H9 (cell line): ENCODE results near the gene TENM4. TPM values are rescaled to one million over a fixed set of nuclear protein-coding genes. Genes with fewer than 3 reads are reported as not detected.

Experiments used
- DNase-seq: peaks from one replicate; pipeline ENCODE4 v3.0.0-alpha.2; 2017
- H2AFZ ChIP-seq: one replicate; pipeline ENCODE4 v1.6.1; 2013; ENCODE audit warnings: mild to moderate bottlenecking, low read length, control low read depth, moderate library complexity
- H2AK5ac ChIP-seq: 2 replicates; pipeline ENCODE4 v1.6.1; 2013; ENCODE audit warnings: low read length, control low read depth, mixed read lengths; ENCODE audit not compliant: insufficient read length
- H2BK120ac ChIP-seq: one replicate; pipeline ENCODE4 v1.6.1; 2013; ENCODE audit warnings: low read depth, mild to moderate bottlenecking, low read length, control low read depth, inconsistent platforms; ENCODE audit not compliant: poor library complexity, severe bottlenecking
- H2BK12ac ChIP-seq: 2 replicates; pipeline ENCODE4 v1.6.1; 2013; ENCODE audit warnings: low read length, control low read depth, mixed read lengths, low read depth; ENCODE audit not compliant: insufficient read length
- H2BK15ac ChIP-seq: 2 replicates; pipeline ENCODE4 v1.6.1; 2013; ENCODE audit warnings: low read depth, low read length, control low read depth
- H2BK20ac ChIP-seq: one replicate; pipeline ENCODE4 v1.6.1; 2013; ENCODE audit warnings: low read depth, mild to moderate bottlenecking, low read length, control low read depth, inconsistent platforms; ENCODE audit not compliant: poor library complexity, severe bottlenecking
- H2BK5ac ChIP-seq: 2 replicates; pipeline ENCODE4 v1.6.1; 2013; ENCODE audit warnings: low read length, control low read depth, mixed read lengths; ENCODE audit not compliant: insufficient read length
- H3K14ac ChIP-seq: 2 replicates; pipeline ENCODE4 v1.6.1; 2013; ENCODE audit warnings: low read length, control low read depth; ENCODE audit not compliant: insufficient read depth
- H3K18ac ChIP-seq: 2 replicates; pipeline ENCODE4 v1.6.1; 2013; ENCODE audit warnings: low read depth, mild to moderate bottlenecking, mixed read lengths, low read length, control low read depth; ENCODE audit not compliant: insufficient read length
- H3K23ac ChIP-seq: 2 replicates; pipeline ENCODE4 v1.6.1; 2013; ENCODE audit warnings: low read length, control low read depth, mixed read lengths, low read depth; ENCODE audit not compliant: insufficient read length
- H3K23me2 ChIP-seq: 2 replicates; pipeline ENCODE4 v1.6.1; 2013; ENCODE audit warnings: low read depth, mild to moderate bottlenecking, mixed read lengths, low read length, control low read depth; ENCODE audit not compliant: insufficient read length, poor library complexity, severe bottlenecking
- H3K27ac ChIP-seq: 2 replicates; pipeline ENCODE4 v1.5.1; 2013; ENCODE audit warnings: low read length, control low read depth, mixed read lengths, low read depth; ENCODE audit not compliant: insufficient read length
- H3K27me3 ChIP-seq: 2 replicates; pipeline ENCODE4 v1.6.1; 2013; ENCODE audit warnings: low read length, control low read depth, inconsistent platforms; ENCODE audit not compliant: insufficient read depth
- H3K4ac ChIP-seq: 2 replicates; pipeline ENCODE4 v1.6.1; 2013; ENCODE audit warnings: low read depth, mild to moderate bottlenecking, control low read depth, inconsistent platforms, low read length, moderate library complexity
- H3K4me1 ChIP-seq: 2 replicates; pipeline ENCODE4 v1.6.1; 2013; ENCODE audit warnings: low read length, control low read depth, inconsistent platforms; ENCODE audit not compliant: insufficient read depth
- H3K4me2 ChIP-seq: 2 replicates; pipeline ENCODE4 v1.6.1; 2013; ENCODE audit warnings: low read length, control low read depth, mixed read lengths; ENCODE audit not compliant: insufficient read length, insufficient read depth
- H3K56ac ChIP-seq: 2 replicates; pipeline ENCODE4 v1.6.1; 2013; ENCODE audit warnings: low read depth, mild to moderate bottlenecking, mixed read lengths, low read length, control low read depth; ENCODE audit not compliant: insufficient read length
- H3K79me1 ChIP-seq: 2 replicates; pipeline ENCODE4 v1.6.1; 2013; ENCODE audit warnings: low read depth, mild to moderate bottlenecking, moderate library complexity, low read length, control low read depth, inconsistent platforms; ENCODE audit not compliant: insufficient read depth, poor library complexity, severe bottlenecking
- H3K79me2 ChIP-seq: 2 replicates; pipeline ENCODE4 v1.6.1; 2013; ENCODE audit warnings: low read length, control low read depth, inconsistent platforms; ENCODE audit not compliant: insufficient read depth
- H3K9ac ChIP-seq: 2 replicates; pipeline ENCODE4 v1.6.1; 2013; ENCODE audit warnings: low read length, control low read depth, mixed read lengths; ENCODE audit not compliant: insufficient read length; ENCODE audit errors: extremely low read depth
- H3K9me3 ChIP-seq: one replicate; pipeline ENCODE4 v1.6.1; 2013; ENCODE audit warnings: low read depth, low read length, inconsistent platforms; ENCODE audit not compliant: control insufficient read depth
- H3T11ph ChIP-seq: one replicate; pipeline ENCODE4 v1.6.1; 2013; ENCODE audit warnings: mild to moderate bottlenecking, low read length, control low read depth, inconsistent platforms
- H4K20me1 ChIP-seq: one replicate; pipeline ENCODE4 v1.6.1; 2013; ENCODE audit not compliant: control insufficient read depth, insufficient read length, insufficient read depth
- H4K5ac ChIP-seq: 2 replicates; pipeline ENCODE4 v1.6.1; 2013; ENCODE audit warnings: low read depth, mild to moderate bottlenecking, mixed read lengths, low read length, control low read depth; ENCODE audit not compliant: insufficient read length
- H4K8ac ChIP-seq: replicated peaks from 2 replicates; pipeline ENCODE4 v1.6.1; 2013; ENCODE audit warnings: low read length, control low read depth, mixed read lengths, low read depth; ENCODE audit not compliant: insufficient read length
- H4K91ac ChIP-seq: 2 replicates; pipeline ENCODE4 v1.6.1; 2013; ENCODE audit warnings: low read depth, mild to moderate bottlenecking, moderate library complexity, mixed read lengths, low read length, control low read depth; ENCODE audit not compliant: insufficient read length
- H3K27ac Mint-ChIP-seq, 3 experiments: 2 replicates in 2 of 3; 3 replicates in 1 of 3; pipeline ENCODE4 v1.8.0; 2020 to 2021; ENCODE audit warnings: mixed read lengths in 3 of 3, mild to moderate bottlenecking in 1 of 3, moderate library complexity in 1 of 3
- H3K27me3 Mint-ChIP-seq: 2 replicates; pipeline ENCODE4 v1.8.0; 2021; ENCODE audit warnings: low read depth, mild to moderate bottlenecking, moderate library complexity, mixed read lengths
- H3K36me3 Mint-ChIP-seq, 3 experiments: 2 replicates in 2 of 3; 3 replicates in 1 of 3; pipeline ENCODE4 v1.8.0; 2020 to 2021; ENCODE audit warnings: low read depth in 3 of 3, mixed read lengths in 3 of 3; ENCODE audit not compliant: insufficient read depth in 1 of 3
- H3K4me1 Mint-ChIP-seq, 2 experiments: 2 replicates each; pipeline ENCODE4 v1.8.0; 2020; ENCODE audit warnings: mixed read lengths in 2 of 2
- H3K4me3 Mint-ChIP-seq, 2 experiments: 2 replicates in 1 of 2; 3 replicates in 1 of 2; pipeline ENCODE4 v1.8.0; 2020 to 2021; ENCODE audit warnings: mild to moderate bottlenecking in 2 of 2, mixed read lengths in 2 of 2, moderate library complexity in 1 of 2
- H3K9me3 Mint-ChIP-seq, 2 experiments: 2 replicates in 1 of 2; 3 replicates in 1 of 2; pipeline ENCODE4 v1.8.0; 2020; ENCODE audit warnings: mild to moderate bottlenecking in 2 of 2, mixed read lengths in 2 of 2, moderate library complexity in 1 of 2
- WGBS: extraction: QIAGEN DNeasy Blood & Tissue Kit; methylation state at CpG from one replicate; pipeline ENCODE4 v1.1.7; 2013; ENCODE audit warnings: missing lambda C conversion rate, low lambda C conversion rate, mixed read lengths; ENCODE audit not compliant: insufficient read length; ENCODE audit errors: extremely low coverage; 5-methylcytosine and 5-hydroxymethylcytosine counted together
- total RNA-seq: library from RNA; stranded (reverse); gene quantifications from 2 replicates; pipeline ENCODE4 v1.2.1, GENCODE V29; 2021
- TF ChIP-seq, protein P1 (sequence below): fragments of 200-600 bp; sonication (generic); conservative IDR thresholded peaks from 3 replicates; pipeline ENCODE4 v1.8.0; 2021; ENCODE audit warnings: antibody characterized with exemption, mild to moderate bottlenecking

The TENM4 gene
- total RNA-seq, 1 experiment from 2014 or later: 4.6 TPM

DNA sequence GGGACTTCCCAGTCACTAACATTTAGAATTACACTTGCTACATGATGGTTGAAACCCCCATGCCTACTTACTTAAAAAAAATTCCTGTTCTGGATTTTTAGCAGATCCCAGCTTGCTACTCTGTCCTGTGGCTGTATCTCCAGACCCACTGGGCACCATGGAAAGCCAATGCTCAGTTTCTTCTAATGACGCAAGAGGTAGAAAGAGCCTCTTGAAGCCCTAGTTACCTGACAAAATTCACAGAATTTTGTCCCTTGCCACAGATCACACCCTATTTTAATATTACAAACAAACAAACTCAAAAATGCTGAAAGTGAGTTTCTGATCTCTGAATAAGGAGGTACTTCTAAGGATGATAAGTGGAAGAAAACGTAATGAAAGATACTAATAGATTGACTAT lies 24.3 kb upstream of the TENM4 start:
- no peak overlapping the region for H4K5ac ChIP-seq
- H2BK15ac ChIP-seq: no peak overlapping the region
- H3K4me2 ChIP-seq: no peak overlapping the region
- H3K18ac ChIP-seq: no peak overlapping the region
- H4K20me1 ChIP-seq: no peaks in the 10 kb centered on the region
- H2AK5ac ChIP-seq: no peak overlapping the region
- no peak overlapping the region for H2BK20ac ChIP-seq
- no peak overlapping the region for H4K8ac ChIP-seq
- no peak overlapping the region for H2BK5ac ChIP-seq
- H3K36me3 Mint-ChIP-seq: no peaks in the 10 kb centered on the region
- DNase-seq: no peak
- no peak overlapping the region for H2AFZ ChIP-seq
- H3K27ac Mint-ChIP-seq: no peak overlapping the region
- H3K23ac ChIP-seq: no peak overlapping the region
- no peak overlapping the region for H3K14ac ChIP-seq
- H3K27ac ChIP-seq: no peak overlapping the region
- peaks cover 2% of the 10 kb centered on the region for H3K27me3 Mint-ChIP-seq
- no CpG with 5 or more reads among the region's 2 CpGs for WGBS
- no peak overlapping the region for H3K4me3 Mint-ChIP-seq
- H3K4me1 Mint-ChIP-seq: peaks cover 37% of the 10 kb centered on the region in 2 experiments
- H3K9me3 ChIP-seq: no peaks in the 10 kb centered on the region
- H3K79me1 ChIP-seq: no peaks in the 10 kb centered on the region
- no peak overlapping the region for H3K9ac ChIP-seq
- TF ChIP-seq, protein P1, sequence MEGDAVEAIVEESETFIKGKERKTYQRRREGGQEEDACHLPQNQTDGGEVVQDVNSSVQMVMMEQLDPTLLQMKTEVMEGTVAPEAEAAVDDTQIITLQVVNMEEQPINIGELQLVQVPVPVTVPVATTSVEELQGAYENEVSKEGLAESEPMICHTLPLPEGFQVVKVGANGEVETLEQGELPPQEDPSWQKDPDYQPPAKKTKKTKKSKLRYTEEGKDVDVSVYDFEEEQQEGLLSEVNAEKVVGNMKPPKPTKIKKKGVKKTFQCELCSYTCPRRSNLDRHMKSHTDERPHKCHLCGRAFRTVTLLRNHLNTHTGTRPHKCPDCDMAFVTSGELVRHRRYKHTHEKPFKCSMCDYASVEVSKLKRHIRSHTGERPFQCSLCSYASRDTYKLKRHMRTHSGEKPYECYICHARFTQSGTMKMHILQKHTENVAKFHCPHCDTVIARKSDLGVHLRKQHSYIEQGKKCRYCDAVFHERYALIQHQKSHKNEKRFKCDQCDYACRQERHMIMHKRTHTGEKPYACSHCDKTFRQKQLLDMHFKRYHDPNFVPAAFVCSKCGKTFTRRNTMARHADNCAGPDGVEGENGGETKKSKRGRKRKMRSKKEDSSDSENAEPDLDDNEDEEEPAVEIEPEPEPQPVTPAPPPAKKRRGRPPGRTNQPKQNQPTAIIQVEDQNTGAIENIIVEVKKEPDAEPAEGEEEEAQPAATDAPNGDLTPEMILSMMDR: no peak
- no peak overlapping the region for H2BK120ac ChIP-seq
- no peaks in the 10 kb centered on the region for H3K27me3 ChIP-seq
- H2BK12ac ChIP-seq: no peak overlapping the region
- peaks cover 2% of the 10 kb centered on the region; the same call in 1 of the 2 replicates for H3K4me1 ChIP-seq
- H3K9me3 Mint-ChIP-seq: no peaks in the 10 kb centered on the region
- no peaks in the 10 kb centered on the region for H3K79me2 ChIP-seq
- no peak overlapping the region for H3K4ac ChIP-seq
- H3K23me2 ChIP-seq: no peaks in the 10 kb centered on the region
- H4K91ac ChIP-seq: no peak overlapping the region
- no peak overlapping the region for H3K56ac ChIP-seq
- no peak overlapping the region for H3T11ph ChIP-seq
